Activated naive CD8-positive, alpha-beta T cell treated with anti-CD3 and anti-CD28 coated beads, Interleukin-2, amount 50 U/mL, for 24 hours (primary cell): Measurements from ENCODE around the gene PML.

Experiments
- ATAC-seq: fragments of 150-1000 bp; cut with Tn5 transposase; one replicate; pipeline ENCODE4 v1.10.0; 2021
- DNase-seq: peaks from one replicate; pipeline ENCODE4 v3.0.0; 2021
- H3K27ac Mint-ChIP-seq: one replicate; pipeline ENCODE4 v1.8.0; 2021; ENCODE audit warnings: mild to moderate bottlenecking, mixed read lengths
- H3K27me3 Mint-ChIP-seq: one replicate; pipeline ENCODE4 v1.8.0; 2021; ENCODE audit warnings: mixed read lengths
- H3K36me3 Mint-ChIP-seq: one replicate; pipeline ENCODE4 v1.8.0; 2021; ENCODE audit warnings: low read depth, mixed read lengths
- H3K4me1 Mint-ChIP-seq: one replicate; pipeline ENCODE4 v1.8.0; 2021; ENCODE audit warnings: mixed read lengths
- H3K4me3 Mint-ChIP-seq: one replicate; pipeline ENCODE4 v1.8.0; 2021; ENCODE audit warnings: mild to moderate bottlenecking, moderate library complexity, mixed read lengths
- H3K9me3 Mint-ChIP-seq: one replicate; pipeline ENCODE4 v1.8.0; 2021; ENCODE audit warnings: mixed read lengths

The PML gene

GRCh38 chr15:73986055-73986775 is 8.3 kb upstream of the PML start:
- no peak overlapping the region for H3K4me3 Mint-ChIP-seq
- H3K4me1 Mint-ChIP-seq, result peaks cover 46% of the 10 kb centered on the region
- H3K27ac Mint-ChIP-seq, result no peak overlapping the region

GRCh38 chr15:73986776-73987056 is 7.8 kb upstream of the PML start:
- DNase-seq (no peak), ATAC-seq (no peak)
- Mint-ChIP-seq H3K9me3 (no peaks in the 10 kb centered on the region), H3K27ac (no peak overlapping the region), H3K27me3 (no peaks in the 10 kb centered on the region), H3K4me1 (peaks cover 44% of the 10 kb centered on the region), H3K4me3 (no peak overlapping the region), H3K36me3 (no peaks in the 10 kb centered on the region)

More at GRCh38 chr15:73986055-73986775, 8.3 kb upstream of the PML start:
- H3K9me3 Mint-ChIP-seq, result no peaks in the 10 kb centered on the region
- DNase-seq (no peak), ATAC-seq (no peak)
- H3K27me3 Mint-ChIP-seq, result no peaks in the 10 kb centered on the region
- no peaks in the 10 kb centered on the region for H3K36me3 Mint-ChIP-seq

GRCh38 chr15:73987250-73987649 is 7.3 kb upstream of the PML start:
- no peaks in the 10 kb centered on the region for H3K36me3 Mint-ChIP-seq
- H3K4me3 Mint-ChIP-seq, result no peak overlapping the region
- ATAC-seq (no peak), DNase-seq (no peak)
- H3K27me3 Mint-ChIP-seq, result no peaks in the 10 kb centered on the region
- H3K27ac Mint-ChIP-seq, result no peak overlapping the region
- peaks cover 39% of the 10 kb centered on the region for H3K4me1 Mint-ChIP-seq
- no peaks in the 10 kb centered on the region for H3K9me3 Mint-ChIP-seq

GRCh38 chr15:73987681-73988444 is 6.7 kb upstream of the PML start:
- Mint-ChIP-seq H3K36me3 (no peaks in the 10 kb centered on the region), H3K4me3 (no peak overlapping the region), H3K4me1 (peaks cover 39% of the 10 kb centered on the region), H3K27me3 (no peaks in the 10 kb centered on the region), H3K9me3 (no peaks in the 10 kb centered on the region), H3K27ac (no peak overlapping the region)
- ATAC-seq (no peak), DNase-seq (no peak)

GRCh38 chr15:73988445-73988969 is 6.0 kb upstream of the PML start:
- ATAC-seq, result no peak
- Mint-ChIP-seq H3K4me1 (peaks cover 39% of the 10 kb centered on the region), H3K9me3 (no peaks in the 10 kb centered on the region), H3K27ac (no peak overlapping the region), H3K4me3 (no peak overlapping the region), H3K27me3 (no peaks in the 10 kb centered on the region), H3K36me3 (no peaks in the 10 kb centered on the region)
- DNase-seq, result no peak

- H3K27ac Mint-ChIP-seq, result no peak overlapping the region
- ATAC-seq (no peak), DNase-seq (no peak)
- no peaks in the 10 kb centered on the region for H3K27me3 Mint-ChIP-seq
- peaks cover 44% of the 10 kb centered on the region for H3K4me1 Mint-ChIP-seq
- H3K4me3 Mint-ChIP-seq, result no peak overlapping the region
- H3K9me3 Mint-ChIP-seq, result no peaks in the 10 kb centered on the region
- no peaks in the 10 kb centered on the region for H3K36me3 Mint-ChIP-seq
These were observed 5.3 kb upstream of the PML start for GRCh38 chr15:73989001-73989798.

GRCh38 chr15:73990250-73991005 is 4.1 kb upstream of the PML start:
- no peak for DNase-seq
- peaks cover 3% of the 10 kb centered on the region for H3K36me3 Mint-ChIP-seq
- no peak for ATAC-seq
- H3K9me3 Mint-ChIP-seq, result no peaks in the 10 kb centered on the region
- no peak overlapping the region for H3K27ac Mint-ChIP-seq
- H3K27me3 Mint-ChIP-seq, result no peaks in the 10 kb centered on the region
- peaks cover 43% of the 10 kb centered on the region for H3K4me1 Mint-ChIP-seq
- peak overlapping the region; percentile 81 for H3K4me3 Mint-ChIP-seq

GRCh38 chr15:73991260-73991659 is 3.3 kb upstream of the PML start:
- H3K4me1 Mint-ChIP-seq, result peaks cover 43% of the 10 kb centered on the region
- H3K9me3 Mint-ChIP-seq, result no peaks in the 10 kb centered on the region
- no peak for ATAC-seq
- H3K4me3 Mint-ChIP-seq, result peak overlapping the region; percentile 81
- H3K27ac Mint-ChIP-seq, result peak overlapping the region; percentile 56
- no peaks in the 10 kb centered on the region for H3K27me3 Mint-ChIP-seq
- H3K36me3 Mint-ChIP-seq, result peaks cover 3% of the 10 kb centered on the region
- DNase-seq, result no peak

- peak within 1 kb of the TSS; percentile 76 for H3K27ac Mint-ChIP-seq
- peaks cover 49% of the 10 kb centered on the region for H3K4me1 Mint-ChIP-seq
- H3K36me3 Mint-ChIP-seq, result peaks cover 4% of the 10 kb centered on the region
- H3K27me3 Mint-ChIP-seq, result no peaks in the 10 kb centered on the region
- ATAC-seq, result peak; percentile 81
- peak; percentile 99 for DNase-seq
- H3K9me3 Mint-ChIP-seq, result no peaks in the 10 kb centered on the region
- peak within 1 kb of the TSS; percentile 81 for H3K4me3 Mint-ChIP-seq
These were observed 2.6 kb upstream of the PML start, which contains the start of gene STOML1 for GRCh38 chr15:73991726-73992593. Gene STOML1, minus strand, starts transcription at chr15:73992295. Its CDS starts 72 bp downstream, at chr15:73992223.

GRCh38 chr15:73992594-73992898 is 2.0 kb upstream of the PML start:
- Mint-ChIP-seq H3K27ac (peak overlapping the region; percentile 76), H3K9me3 (no peaks in the 10 kb centered on the region), H3K36me3 (peaks cover 10% of the 10 kb centered on the region), H3K27me3 (no peaks in the 10 kb centered on the region), H3K4me3 (peak overlapping the region; percentile 63), H3K4me1 (peaks cover 52% of the 10 kb centered on the region)
- DNase-seq (no peak), ATAC-seq (no peak)

- H3K9me3 Mint-ChIP-seq, result no peaks in the 10 kb centered on the region
- peaks cover 14% of the 10 kb centered on the region for H3K36me3 Mint-ChIP-seq
- ATAC-seq, result no peak
- peaks cover 54% of the 10 kb centered on the region for H3K4me1 Mint-ChIP-seq
- no peak for DNase-seq
- no peaks in the 10 kb centered on the region for H3K27me3 Mint-ChIP-seq
- peak overlapping the region; percentile 80 for H3K27ac Mint-ChIP-seq
- H3K4me3 Mint-ChIP-seq, result peak overlapping the region; percentile 94
These were observed 1.1 kb upstream of the PML start for GRCh38 chr15:73993211-73993994.

GRCh38 chr15:73994912-73995622 is 551 bp downstream of the PML start:
- no peak for DNase-seq
- Mint-ChIP-seq H3K27ac (peak overlapping the region; percentile 80), H3K4me3 (peak overlapping the region; percentile 94), H3K9me3 (no peaks in the 10 kb centered on the region), H3K36me3 (peaks cover 24% of the 10 kb centered on the region), H3K27me3 (no peaks in the 10 kb centered on the region), H3K4me1 (peaks cover 68% of the 10 kb centered on the region)
- no peak for ATAC-seq
